ENCODE results near the gene RASSF1.

DNA sequence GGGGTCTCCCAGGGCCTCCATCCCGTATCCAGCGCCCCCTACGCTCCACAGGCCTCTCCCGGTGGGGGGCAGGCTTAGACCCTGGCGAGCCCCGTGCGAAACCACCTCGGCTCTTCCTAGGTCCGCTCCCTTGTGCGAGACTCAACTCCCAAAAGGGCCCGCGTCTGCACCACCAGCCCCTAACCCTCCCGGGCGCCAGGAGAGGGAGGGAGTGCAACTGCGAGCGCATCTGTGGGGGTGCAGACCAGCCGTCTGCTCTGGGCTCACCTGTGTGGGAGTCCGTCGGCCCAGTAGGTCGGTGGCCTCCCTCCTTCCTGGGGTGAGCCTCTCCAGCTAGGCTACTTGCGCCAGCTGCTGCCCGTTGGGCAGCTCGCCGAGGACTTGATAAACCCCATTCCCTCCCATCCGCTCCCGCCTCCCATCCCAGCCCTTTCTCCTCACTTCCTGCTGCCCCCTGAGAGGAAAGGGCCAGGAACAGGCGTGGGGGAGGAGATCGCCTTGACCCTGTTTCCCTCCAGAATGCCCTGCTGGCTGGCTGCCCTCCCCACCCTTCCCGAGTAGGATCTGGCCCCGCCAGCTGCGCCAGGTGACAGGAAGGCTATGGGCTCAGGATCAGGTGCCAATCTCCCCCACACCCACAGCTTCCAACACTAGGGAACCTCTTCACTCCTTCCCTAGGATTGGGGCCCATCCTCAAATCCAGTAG, 18.1 kb downstream of the RASSF1 start, which contains the start of gene HYAL2:
- TF ChIP-seq, protein P1, sequence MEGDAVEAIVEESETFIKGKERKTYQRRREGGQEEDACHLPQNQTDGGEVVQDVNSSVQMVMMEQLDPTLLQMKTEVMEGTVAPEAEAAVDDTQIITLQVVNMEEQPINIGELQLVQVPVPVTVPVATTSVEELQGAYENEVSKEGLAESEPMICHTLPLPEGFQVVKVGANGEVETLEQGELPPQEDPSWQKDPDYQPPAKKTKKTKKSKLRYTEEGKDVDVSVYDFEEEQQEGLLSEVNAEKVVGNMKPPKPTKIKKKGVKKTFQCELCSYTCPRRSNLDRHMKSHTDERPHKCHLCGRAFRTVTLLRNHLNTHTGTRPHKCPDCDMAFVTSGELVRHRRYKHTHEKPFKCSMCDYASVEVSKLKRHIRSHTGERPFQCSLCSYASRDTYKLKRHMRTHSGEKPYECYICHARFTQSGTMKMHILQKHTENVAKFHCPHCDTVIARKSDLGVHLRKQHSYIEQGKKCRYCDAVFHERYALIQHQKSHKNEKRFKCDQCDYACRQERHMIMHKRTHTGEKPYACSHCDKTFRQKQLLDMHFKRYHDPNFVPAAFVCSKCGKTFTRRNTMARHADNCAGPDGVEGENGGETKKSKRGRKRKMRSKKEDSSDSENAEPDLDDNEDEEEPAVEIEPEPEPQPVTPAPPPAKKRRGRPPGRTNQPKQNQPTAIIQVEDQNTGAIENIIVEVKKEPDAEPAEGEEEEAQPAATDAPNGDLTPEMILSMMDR (IDR thresholded peaks at IDR 0.05) = no peak
- peak in 2 of 3 donors; percentile 24 to 36 for TF ChIP-seq POLR2A (IDR thresholded peaks at IDR 0.05)

All from body of pancreas (tissue), 4 donors.